ENCODE data around the gene SMYD3. TPM values are rescaled to one million over a fixed set of nuclear protein-coding genes. Genes with fewer than 3 reads are reported as not detected.

The SMYD3 gene
- total and polyA plus RNA-seq, 2 of the 13 experiments (the other 11 are each of a cell fraction or from before 2014, with no cell fraction given): 27.7 to 35.8 TPM

- TF ChIP-seq ZBTB40 (IDR thresholded peaks at IDR 0.05): no peak
- TF ChIP-seq ZBTB40 (CRISPR knock-in tag; IDR thresholded peaks at IDR 0.05): no peak
- no peak for TF ChIP-seq MBNL3 (CRISPR knock-in tag; conservative IDR thresholded peaks at IDR 0.05)
- TF ChIP-seq GABPA (IDR thresholded peaks at IDR 0.05; ENCODE audit: low read depth, low read length): no peak
- peak; percentile 83 for TF ChIP-seq GABPA (CRISPR knock-in tag; IDR thresholded peaks at IDR 0.05; ENCODE audit: low read depth)
- 0 out of 2 replicates have a peak, but pooled peaks have one; percentile 21 for TF ChIP-seq RAD21 (CRISPR knock-in tag; IDR thresholded peaks at IDR 0.05)
- peak; percentile 48; the same call in 1 of the 2 replicates for TF ChIP-seq ZGPAT (CRISPR knock-in tag; IDR thresholded peaks at IDR 0.05)
- TF ChIP-seq XBP1 (CRISPR knock-in tag; IDR thresholded peaks at IDR 0.05): no peak
- TF ChIP-seq BHLHE40 (IDR thresholded peaks at IDR 0.05; ENCODE audit: low read length): peak; percentile 75
- TF ChIP-seq TRIM24 (CRISPR knock-in tag; IDR thresholded peaks at IDR 0.05): no peak
- TF ChIP-seq ZNF773 (CRISPR knock-in tag; IDR thresholded peaks at IDR 0.05; ENCODE audit: borderline replicate concordance): no peak
- TF ChIP-seq PRMT3 (CRISPR knock-in tag; IDR thresholded peaks at IDR 0.05; ENCODE audit: borderline replicate concordance, low read depth): no peak
- TF ChIP-seq ZNF276 (CRISPR knock-in tag; IDR thresholded peaks at IDR 0.05; ENCODE audit: low read depth): 0 out of 2 replicates have a peak, but pooled peaks have one; percentile 67
- no peak for TF ChIP-seq ZNF564 (CRISPR knock-in tag; IDR thresholded peaks at IDR 0.05)
- TF ChIP-seq ZNF576 (CRISPR knock-in tag; IDR thresholded peaks at IDR 0.05): no peak
- TF ChIP-seq ATF3 (CRISPR knock-in tag; IDR thresholded peaks at IDR 0.05): no peak
- TF ChIP-seq SRY (CRISPR knock-in tag; IDR thresholded peaks at IDR 0.05): no peak; the same call in 1 of the 2 replicates
- TF ChIP-seq JDP2 (CRISPR knock-in tag; IDR thresholded peaks at IDR 0.05; ENCODE audit: borderline replicate concordance): no peak
These were observed 650.0 kb downstream of the SMYD3 start (continued) for GRCh38 chr1:245856944-245857531.
